ENCODE data around the gene C10orf90. TPM values are rescaled to one million over a fixed set of nuclear protein-coding genes. Genes with fewer than 3 reads are reported as not detected.

C10orf90 gene
- total RNA-seq, 1 experiment from 2014 or later: not detected

DNA sequence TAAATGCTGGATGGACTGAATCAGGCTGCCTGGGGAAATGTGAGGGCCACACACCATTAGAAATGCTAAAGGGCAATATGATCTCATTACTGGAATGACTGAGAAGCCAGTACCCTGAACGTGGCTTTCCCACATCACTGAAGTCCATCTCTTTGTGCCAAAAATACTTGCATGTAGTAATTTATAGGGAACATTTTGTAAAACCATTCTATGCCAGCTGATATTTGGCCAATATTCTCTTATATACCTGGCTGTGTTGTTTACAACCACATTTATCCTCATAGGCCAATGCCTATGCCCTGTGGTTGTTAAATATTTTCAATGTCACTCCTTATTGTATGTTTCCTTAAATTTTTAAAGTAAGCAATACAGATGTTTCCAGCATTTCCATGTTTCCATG, 111.6 kb downstream of the C10orf90 start:
- Histone ChIP-seq H4K91ac (ENCODE audit: insufficient read length, low read depth, low read length) (no peak overlapping the region), H3K27ac (ENCODE audit: insufficient read length, low read depth, low read length) (no peak overlapping the region), H3K79me2 (ENCODE audit: insufficient read depth, low read length) (no peaks in the 10 kb centered on the region), H3K4ac (ENCODE audit: low read depth, low read length) (no peak overlapping the region), H3K4me1 (ENCODE audit: insufficient read depth, low read length) (no peaks in the 10 kb centered on the region; the same call in 1 of the 2 replicates), H2BK5ac (ENCODE audit: insufficient read length, low read length) (no peak overlapping the region), H4K5ac (ENCODE audit: insufficient read length, low read depth, low read length) (no peak overlapping the region), H3K9me3 (ENCODE audit: control insufficient read depth, low read depth, low read length) (no peaks in the 10 kb centered on the region), H3K18ac (ENCODE audit: insufficient read length, low read depth, low read length) (no peak overlapping the region), H2AFZ (ENCODE audit: low read length) (no peak overlapping the region), H3K79me1 (ENCODE audit: insufficient read depth, low read depth, low read length, poor library complexity, severe bottlenecking) (no peaks in the 10 kb centered on the region), H3K9ac (ENCODE audit: extremely low read depth, insufficient read length, low read length) (no peak overlapping the region), H2AK5ac (ENCODE audit: insufficient read length, low read length) (no peak overlapping the region), H3K14ac (ENCODE audit: insufficient read depth, low read length) (no peak overlapping the region), H3K56ac (ENCODE audit: insufficient read length, low read depth, low read length) (no peak overlapping the region), H3K27me3 (ENCODE audit: insufficient read depth, low read length) (no peaks in the 10 kb centered on the region), H3T11ph (ENCODE audit: low read length) (no peak overlapping the region), H4K20me1 (ENCODE audit: control insufficient read depth, insufficient read depth, insufficient read length) (no peaks in the 10 kb centered on the region), H3K23ac (ENCODE audit: insufficient read length, low read depth, low read length) (no peak overlapping the region), H2BK12ac (ENCODE audit: insufficient read length, low read depth, low read length) (no peak overlapping the region), H3K23me2 (ENCODE audit: insufficient read length, low read depth, low read length, poor library complexity, severe bottlenecking) (no peaks in the 10 kb centered on the region), H2BK20ac (ENCODE audit: low read depth, low read length, poor library complexity, severe bottlenecking) (no peak overlapping the region), H3K4me2 (ENCODE audit: insufficient read depth, insufficient read length, low read length) (no peak overlapping the region), H4K8ac (replicated peaks; ENCODE audit: insufficient read length, low read depth, low read length) (no peak overlapping the region), H2BK15ac (ENCODE audit: low read depth, low read length) (no peak overlapping the region), H2BK120ac (ENCODE audit: low read depth, low read length, poor library complexity, severe bottlenecking) (no peak overlapping the region)
- no peaks in the 10 kb centered on the region for H3K36me3 Mint-ChIP-seq (ENCODE audit: insufficient read depth in 1 of 3, low read depth in 3 of 3)
- no peak overlapping the region for H3K4me3 Mint-ChIP-seq
- peaks cover 2% of the 10 kb centered on the region; the same call in 1 of the 2 replicates for H3K27me3 Mint-ChIP-seq (ENCODE audit: low read depth)
- H3K27ac Mint-ChIP-seq: no peak overlapping the region
- peaks cover 25 to 30% of the 10 kb centered on the region in 2 experiments for H3K4me1 Mint-ChIP-seq
- H3K9me3 Mint-ChIP-seq: no peaks in the 10 kb centered on the region; a peak in 2 of 5 replicates
- DNase-seq: no peak
- TF ChIP-seq, protein P1, sequence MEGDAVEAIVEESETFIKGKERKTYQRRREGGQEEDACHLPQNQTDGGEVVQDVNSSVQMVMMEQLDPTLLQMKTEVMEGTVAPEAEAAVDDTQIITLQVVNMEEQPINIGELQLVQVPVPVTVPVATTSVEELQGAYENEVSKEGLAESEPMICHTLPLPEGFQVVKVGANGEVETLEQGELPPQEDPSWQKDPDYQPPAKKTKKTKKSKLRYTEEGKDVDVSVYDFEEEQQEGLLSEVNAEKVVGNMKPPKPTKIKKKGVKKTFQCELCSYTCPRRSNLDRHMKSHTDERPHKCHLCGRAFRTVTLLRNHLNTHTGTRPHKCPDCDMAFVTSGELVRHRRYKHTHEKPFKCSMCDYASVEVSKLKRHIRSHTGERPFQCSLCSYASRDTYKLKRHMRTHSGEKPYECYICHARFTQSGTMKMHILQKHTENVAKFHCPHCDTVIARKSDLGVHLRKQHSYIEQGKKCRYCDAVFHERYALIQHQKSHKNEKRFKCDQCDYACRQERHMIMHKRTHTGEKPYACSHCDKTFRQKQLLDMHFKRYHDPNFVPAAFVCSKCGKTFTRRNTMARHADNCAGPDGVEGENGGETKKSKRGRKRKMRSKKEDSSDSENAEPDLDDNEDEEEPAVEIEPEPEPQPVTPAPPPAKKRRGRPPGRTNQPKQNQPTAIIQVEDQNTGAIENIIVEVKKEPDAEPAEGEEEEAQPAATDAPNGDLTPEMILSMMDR (conservative IDR thresholded peaks at IDR 0.05): no peak
- WGBS (ENCODE audit: extremely low coverage, insufficient read length, low lambda C conversion rate): no CpG with 5 or more reads among the region's 1 CpG

All from H9 (cell line).